Gastrocnemius medialis (tissue), 4 donors: ENCODE results near the gene FEN1. TPM values are rescaled to one million over a fixed set of nuclear protein-coding genes. Genes with fewer than 3 reads are reported as not detected.
A peak's percentile ranks its signal among the peaks of the same experiment; 100 is the strongest.

Experiments
- ATAC-seq, 2 donors: fragments of 150-250 bp; one replicate each; pipeline ENCODE4 v1.9.1; 2016
- DNase-seq, 2 donors: peaks; one replicate each; pipeline ENCODE4 v3.0.0-alpha.2; 2019
- H3K27ac ChIP-seq, 4 donors: fragments of 200-600 bp; sonication (generic); 1 replicate in 1 of 4; 2 replicates in 3 of 4; pipeline ENCODE4 v1.5.1; 2016 to 2018; ENCODE audit warnings: mild to moderate bottlenecking in 2 of 4, moderate library complexity in 1 of 4
- H3K27me3 ChIP-seq, 3 donors: fragments of 200-600 bp; sonication (generic) in 2 of 3; 1 replicate in 1 of 3; 2 replicates in 2 of 3; pipeline versions ENCODE4 v1.5.1 to v1.6.0; 2016 to 2019; ENCODE audit warnings: mild to moderate bottlenecking in 1 of 3, moderate library complexity in 1 of 3
- H3K36me3 ChIP-seq, 2 donors: fragments of 200-600 bp; sonication (generic) in 1 of 2; one replicate each; pipeline ENCODE4 v1.5.1; 2017 to 2018
- H3K4me1 ChIP-seq, 2 donors: fragments of 200-600 bp; sonication (generic) in 1 of 2; one replicate each; pipeline ENCODE4 v1.5.1; 2016 to 2017; ENCODE audit warnings: mild to moderate bottlenecking in 2 of 2
- H3K4me3 ChIP-seq, 4 donors: fragments of 200-600 bp; sonication (generic) in 3 of 4; 1 replicate in 1 of 4; 2 replicates in 3 of 4; pipeline ENCODE4 v1.5.1; 2016 to 2019; ENCODE audit warnings: mild to moderate bottlenecking in 2 of 4
- H3K9me3 ChIP-seq, 3 donors: fragments of 200-600 bp; sonication (generic) in 2 of 3; 1 replicate in 1 of 3; 2 replicates in 2 of 3; pipeline ENCODE4 v1.5.1; 2016 to 2019
- POLR2A ChIP-seq, 2 donors: fragments of 450-650 bp; IDR thresholded peaks; one replicate each; pipeline ENCODE4 v1.6.1; 2017; ENCODE audit warnings: antibody characterized with exemption in 2 of 2, mild to moderate bottlenecking in 2 of 2, moderate library complexity in 2 of 2
- in situ Hi-C, 4 donors: fragments of 200-750 bp; cut with MboI; loops; one replicate each; pipeline versions ENCODE4 v1.15.0 to v1.8.0; 2017; ENCODE audit warnings: low sequenced_read_pairs in 4 of 4
- intact Hi-C: fragments of 100-400 bp; cut with DNase I; formaldehyde crosslinking; loops from one replicate; pipeline ENCODE4 v1.15.1; 2023; ENCODE audit warnings: low total_unique reads
- total RNA-seq, 4 donors: library from RNA; depleted of rRNA; stranded (reverse); fragments of >200 nt; gene quantifications; one replicate each; pipeline versions ENCODE4 v1.1.0 to v1.2.3, GENCODE V29; 2016
- TF ChIP-seq, protein P1 (sequence below), 5 experiments: fragments of 450-650 bp in 3 of 5; fragments of 200-600 bp in 2 of 5; sonication (generic) in 2 of 5; IDR thresholded peaks in 4 of 5; conservative IDR thresholded peaks in 1 of 5; 1 replicate in 4 of 5; 2 replicates in 1 of 5; pipeline ENCODE4 v1.5.1; 2016 to 2019; ENCODE audit warnings: antibody characterized with exemption in 5 of 5, mild to moderate bottlenecking in 3 of 5, moderate library complexity in 3 of 5

Gene FEN1
- total RNA-seq, 4 donors from 2014 or later = 7.4 to 15.7 (median 9.5) TPM

DNA sequence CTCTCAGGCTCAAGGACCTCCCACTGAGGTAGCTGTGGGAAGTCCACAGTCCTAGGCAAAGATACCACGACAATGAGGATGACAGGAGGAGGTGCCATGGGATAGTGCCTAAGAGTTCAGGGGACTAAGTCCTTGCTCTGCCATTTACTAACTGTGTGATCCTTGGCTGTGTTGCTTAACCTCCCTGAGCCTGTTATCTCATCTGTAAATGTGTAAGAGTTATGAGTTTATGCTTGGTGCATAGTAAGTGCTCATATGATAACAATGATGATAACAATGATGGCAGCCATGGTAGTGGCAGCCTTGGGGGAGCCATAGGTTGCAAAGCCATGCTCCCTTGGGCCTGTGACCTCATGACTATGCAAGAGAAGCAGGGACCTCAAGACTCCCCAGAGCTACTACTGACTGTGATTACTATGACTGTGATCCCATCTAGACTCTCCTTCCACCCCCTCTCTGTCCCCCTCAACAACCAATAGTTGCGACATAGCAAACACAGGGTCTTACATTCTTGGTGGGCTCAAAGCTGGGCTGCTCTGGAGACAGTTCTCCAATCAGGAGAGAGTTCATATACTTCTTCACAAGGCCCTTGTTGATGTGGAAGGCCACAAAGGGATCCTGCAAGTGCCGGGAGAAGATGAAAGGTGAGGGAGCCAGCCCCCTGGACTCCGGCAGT lies 20.2 kb downstream of the FEN1 start:
- ATAC-seq = no peak
- no peaks in the 10 kb centered on the region for H3K9me3 ChIP-seq
- in situ Hi-C loops = no loop called here
- intact Hi-C loops = no loop called here
- H3K4me3 ChIP-seq = no peak overlapping the region
- no peak for DNase-seq
- TF ChIP-seq, protein P1, sequence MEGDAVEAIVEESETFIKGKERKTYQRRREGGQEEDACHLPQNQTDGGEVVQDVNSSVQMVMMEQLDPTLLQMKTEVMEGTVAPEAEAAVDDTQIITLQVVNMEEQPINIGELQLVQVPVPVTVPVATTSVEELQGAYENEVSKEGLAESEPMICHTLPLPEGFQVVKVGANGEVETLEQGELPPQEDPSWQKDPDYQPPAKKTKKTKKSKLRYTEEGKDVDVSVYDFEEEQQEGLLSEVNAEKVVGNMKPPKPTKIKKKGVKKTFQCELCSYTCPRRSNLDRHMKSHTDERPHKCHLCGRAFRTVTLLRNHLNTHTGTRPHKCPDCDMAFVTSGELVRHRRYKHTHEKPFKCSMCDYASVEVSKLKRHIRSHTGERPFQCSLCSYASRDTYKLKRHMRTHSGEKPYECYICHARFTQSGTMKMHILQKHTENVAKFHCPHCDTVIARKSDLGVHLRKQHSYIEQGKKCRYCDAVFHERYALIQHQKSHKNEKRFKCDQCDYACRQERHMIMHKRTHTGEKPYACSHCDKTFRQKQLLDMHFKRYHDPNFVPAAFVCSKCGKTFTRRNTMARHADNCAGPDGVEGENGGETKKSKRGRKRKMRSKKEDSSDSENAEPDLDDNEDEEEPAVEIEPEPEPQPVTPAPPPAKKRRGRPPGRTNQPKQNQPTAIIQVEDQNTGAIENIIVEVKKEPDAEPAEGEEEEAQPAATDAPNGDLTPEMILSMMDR (IDR thresholded peaks at IDR 0.05 in 4 of 5, conservative IDR thresholded peaks at IDR 0.05 in 1 of 5) = no peak
- TF ChIP-seq POLR2A (IDR thresholded peaks at IDR 0.05) = no peak
- peaks cover 0 to 11% of the 10 kb centered on the region in 2 donors for H3K4me1 ChIP-seq
- H3K36me3 ChIP-seq = no peaks in the 10 kb centered on the region
- H3K27ac ChIP-seq = no peak overlapping the region
- H3K27me3 ChIP-seq = no peaks in the 10 kb centered on the region

DNA sequence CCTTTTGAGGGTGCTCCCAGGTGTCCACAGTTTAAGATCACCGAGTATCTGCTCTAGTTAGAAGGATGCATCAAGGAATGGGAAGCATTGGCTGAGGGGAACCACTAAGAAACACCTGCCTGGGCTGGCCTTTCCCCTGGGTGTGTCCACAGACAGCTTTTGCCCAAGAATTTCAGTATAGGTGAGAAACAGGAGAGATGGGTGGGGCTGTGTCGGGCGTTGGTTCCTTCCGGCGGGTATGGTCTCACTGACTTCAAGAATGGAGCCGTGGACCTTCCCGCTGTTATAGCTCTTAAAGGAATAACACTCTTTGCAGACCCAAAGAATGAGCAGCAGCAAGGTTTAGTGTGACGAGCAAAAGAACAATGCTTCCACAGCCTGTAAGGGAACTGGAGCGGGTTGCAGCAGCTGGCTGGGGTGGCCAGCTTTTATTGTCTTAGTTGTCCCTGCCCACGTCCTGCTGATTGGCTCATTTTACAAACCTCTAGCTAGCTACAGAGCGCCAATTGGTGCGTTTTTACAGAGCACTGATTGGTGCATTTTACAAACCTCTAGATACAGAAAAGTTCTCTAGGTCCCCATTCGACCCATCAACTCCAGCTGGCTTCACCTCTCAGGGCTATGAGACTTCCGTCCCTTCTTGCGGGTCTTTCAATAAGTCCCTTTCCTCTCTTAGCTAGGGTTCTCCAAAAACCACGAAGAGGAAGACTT lies 21.7 kb downstream of the FEN1 start:
- ATAC-seq (no peak), DNase-seq (no peak)

DNA sequence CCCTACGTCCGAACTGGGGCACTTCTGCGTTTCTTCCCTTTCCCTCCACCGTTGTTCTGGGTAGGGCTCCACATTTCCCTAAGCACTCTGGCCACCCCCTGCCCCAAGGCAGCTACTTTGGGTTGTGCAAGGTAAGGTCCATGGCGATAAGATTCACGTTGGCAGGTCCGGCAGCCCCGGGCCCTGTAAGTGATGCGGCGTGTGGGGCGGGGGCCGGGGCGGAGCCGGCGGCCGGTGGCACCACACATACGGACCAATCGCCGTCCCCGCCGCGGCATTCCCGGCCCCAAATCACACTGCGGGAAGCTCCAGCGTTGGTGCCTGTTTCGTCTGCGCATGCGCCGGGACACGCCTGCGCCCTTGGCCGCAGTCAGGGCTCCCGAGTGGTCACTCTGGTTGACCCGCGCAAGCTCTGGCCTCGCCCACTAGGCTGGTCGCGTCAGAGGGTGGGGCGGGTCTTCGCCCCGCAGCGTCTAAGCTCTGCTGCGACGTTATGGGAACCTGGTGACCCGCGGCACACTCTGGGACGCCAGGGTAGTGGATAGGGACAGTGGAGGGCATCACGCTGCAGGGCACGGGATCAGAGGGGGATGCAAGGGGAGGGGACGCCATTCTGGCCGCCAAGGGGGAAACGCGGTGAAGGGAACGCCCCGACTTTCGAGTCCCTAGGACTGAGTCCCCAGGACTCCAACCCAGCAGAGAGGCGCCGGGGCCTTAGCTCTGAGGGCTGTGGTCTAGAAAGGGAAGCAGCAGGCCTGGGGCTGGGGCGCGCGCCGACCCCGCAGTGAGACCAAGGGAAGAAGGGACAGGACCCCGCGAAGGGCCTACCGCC lies 22.5 kb downstream of the FEN1 start:
- Histone ChIP-seq H3K36me3 (no peaks in the 10 kb centered on the region), H3K4me1 (peaks cover 5 to 11% of the 10 kb centered on the region in 2 donors), H3K4me3 (peak overlapping the region; percentile 64 to 88 (median 80)), H3K27me3 (no peaks in the 10 kb centered on the region), H3K9me3 (no peaks in the 10 kb centered on the region), H3K27ac (peak overlapping the region; percentile 87 to 92 (median 90))
- in situ Hi-C loops (no loop called here), intact Hi-C loops (loop anchor here (1.0 to 5.0 kb wide), 2 partner anchors 76 to 157 kb away; partner anchors contain the start of gene FADS3)
- DNase-seq (peak; percentile 86 to 95), ATAC-seq (peak; percentile 74 to 79)
- peak; percentile 89 to 92 for TF ChIP-seq POLR2A (IDR thresholded peaks at IDR 0.05)
- TF ChIP-seq, protein P1 (IDR thresholded peaks at IDR 0.05 in 4 of 5, conservative IDR thresholded peaks at IDR 0.05 in 1 of 5) = no peak

More for the DNA sequence above, 21.7 kb downstream of the FEN1 start:
- Histone ChIP-seq H3K27me3 (no peaks in the 10 kb centered on the region), H3K27ac (peak overlapping the region; percentile 87 to 92 (median 90)), H3K4me3 (peak overlapping the region; percentile 64 to 88 (median 80)), H3K4me1 (peaks cover 0 to 11% of the 10 kb centered on the region in 2 donors), H3K36me3 (no peaks in the 10 kb centered on the region), H3K9me3 (no peaks in the 10 kb centered on the region)
- intact Hi-C loops = no loop called here
- in situ Hi-C loops = no loop called here
- no peak for TF ChIP-seq POLR2A (IDR thresholded peaks at IDR 0.05)
- TF ChIP-seq, protein P1 (IDR thresholded peaks at IDR 0.05 in 4 of 5, conservative IDR thresholded peaks at IDR 0.05 in 1 of 5) = no peak

DNA sequence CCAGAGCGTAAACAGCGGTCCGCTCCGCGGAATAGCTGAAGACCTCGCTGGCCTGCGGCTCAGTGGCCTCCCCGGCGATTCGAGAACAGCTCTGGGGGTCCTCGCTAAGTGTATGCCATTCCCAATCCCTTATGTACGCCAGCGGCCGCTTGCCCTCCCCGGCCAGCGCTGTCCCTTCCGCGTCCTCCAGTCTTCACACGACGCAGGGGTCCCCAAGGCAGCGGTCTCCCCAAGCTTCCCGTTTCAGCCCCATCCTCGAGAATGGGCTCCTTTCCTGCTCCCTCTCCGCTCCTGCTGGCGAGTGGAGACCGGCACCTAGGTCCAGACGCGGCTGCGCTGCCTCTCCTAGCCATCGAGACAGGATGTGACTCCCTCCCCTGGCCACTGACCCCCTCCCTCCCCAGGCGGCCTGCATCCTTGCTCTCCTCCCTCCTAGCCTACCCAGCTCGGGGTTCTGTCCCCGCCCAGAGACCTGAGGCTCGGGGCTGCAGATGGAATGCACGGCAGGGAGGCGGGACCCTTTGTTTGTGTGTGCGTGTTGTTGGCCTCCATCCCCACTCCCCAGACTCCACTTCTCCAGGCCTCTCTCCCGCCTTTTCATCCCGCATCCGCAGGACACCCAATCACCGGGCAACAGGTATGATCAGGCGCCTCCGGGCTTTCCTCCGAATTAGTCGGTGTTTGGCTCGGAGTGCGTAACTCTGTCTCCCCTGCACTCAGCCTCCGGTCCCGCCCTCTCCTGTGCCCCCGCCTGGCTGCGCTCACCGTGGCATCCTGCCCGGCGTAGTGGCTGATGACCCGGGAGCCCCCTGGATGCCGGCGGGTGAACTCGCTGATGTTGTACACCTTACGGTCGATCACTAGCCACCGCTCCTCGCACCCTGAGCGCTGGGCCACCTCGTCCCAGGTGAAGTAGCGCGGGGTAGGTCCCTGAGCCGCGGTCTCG lies 23.4 kb downstream of the FEN1 start:
- Histone ChIP-seq H3K36me3 (no peaks in the 10 kb centered on the region), H3K4me3 (peak overlapping the region; percentile 64 to 88 (median 80)), H3K27me3 (no peaks in the 10 kb centered on the region), H3K4me1 (peaks cover 11 to 13% of the 10 kb centered on the region in 2 donors), H3K9me3 (no peaks in the 10 kb centered on the region), H3K27ac (peak overlapping the region; percentile 87 to 92 (median 90))
- in situ Hi-C loops = no loop called here
- ATAC-seq = peak; percentile 10 to 23
- TF ChIP-seq, protein P1 (IDR thresholded peaks at IDR 0.05 in 4 of 5, conservative IDR thresholded peaks at IDR 0.05 in 1 of 5) = no peak
- no peak for TF ChIP-seq POLR2A (IDR thresholded peaks at IDR 0.05)
- intact Hi-C loops = loop anchor here (1.0 to 5.0 kb wide), 3 partner anchors 24 to 156 kb away; partner anchors contain the start of genes FADS3, FEN1 and TMEM258
- DNase-seq = peak in 1 of 2 donors; percentile 49
